A673 (cell line): Measurements from ENCODE around the gene ATP13A1. TPM values are rescaled to one million over a fixed set of nuclear protein-coding genes. Genes with fewer than 3 reads are reported as not detected.
"Not testable (repeated sequence)": the region's sequence is repeated elsewhere in the genome, so short reads cannot be mapped to it uniquely, and the experiment has no call there.

ENCODE experiments used
- BruUV-seq: library from RNA; stranded (reverse); fragments of 400-500 nt; replicated peaks from 2 replicates; lab custom pipeline; 2021; lab: Mats Ljungman, UMichigan
- CTCF ChIA-PET: fragments of 300-600 bp; sonication (Branson Sonifier 250); formaldehyde crosslinking; loops from one replicate; lab custom pipeline; 2022; ENCODE audit warnings: antibody characterized with exemption; lab: Charles Lee
- POLR2A ChIA-PET: fragments of 300-600 bp; sonication (Branson Sonifier 250); formaldehyde crosslinking; loops from one replicate; lab custom pipeline; 2022; ENCODE audit warnings: antibody characterized with exemption; ENCODE audit not compliant: low non-redundant PET; lab: Charles Lee
- DNase-seq: peaks from one replicate; pipeline ENCODE4 v3.0.0-alpha.2; 2015; ENCODE audit warnings: low spot score
- H3K27ac ChIP-seq: fragments of 200-600 bp; sonication (generic); 2 replicates; pipeline ENCODE4 v1.5.1; 2016; ENCODE audit warnings: mixed run types, low read depth, mild to moderate bottlenecking, mixed read lengths, antibody characterized with exemption, low read length; ENCODE audit not compliant: poor library complexity, severe bottlenecking
- H3K27me3 ChIP-seq: fragments of 200-600 bp; sonication (generic); replicated peaks from 2 replicates; pipeline ENCODE4 v1.6.1; 2017; ENCODE audit warnings: mixed run types, low read depth, mild to moderate bottlenecking, mixed read lengths, antibody characterized with exemption, low read length; ENCODE audit not compliant: insufficient read depth, poor library complexity
- H3K36me3 ChIP-seq: fragments of 200-600 bp; sonication (generic); 2 replicates; pipeline ENCODE4 v1.6.1; 2016; ENCODE audit warnings: mixed run types, mild to moderate bottlenecking, mixed read lengths, antibody characterized with exemption, low read length; ENCODE audit not compliant: insufficient read depth, poor library complexity, severe bottlenecking
- H3K4me1 ChIP-seq: fragments of 200-600 bp; sonication (generic); 2 replicates; pipeline ENCODE4 v1.6.1; 2017; ENCODE audit warnings: mixed run types, mild to moderate bottlenecking, mixed read lengths, antibody characterized with exemption, low read length; ENCODE audit not compliant: insufficient read depth, poor library complexity, severe bottlenecking
- H3K4me3 ChIP-seq: fragments of 200-600 bp; sonication (generic); 2 replicates; pipeline ENCODE4 v1.5.1; 2016; ENCODE audit warnings: low read depth, mixed run types, mild to moderate bottlenecking, mixed read lengths, low read length; ENCODE audit not compliant: poor library complexity, severe bottlenecking
- H3K9me3 ChIP-seq: fragments of 200-600 bp; sonication (generic); 2 replicates; pipeline ENCODE4 v1.6.1; 2016; ENCODE audit warnings: mixed run types, low read depth, mild to moderate bottlenecking, mixed read lengths, antibody characterized with exemption, low read length; ENCODE audit not compliant: poor library complexity, severe bottlenecking
- CTCF ChIP-seq: fragments of 300-800, 200-600 bp; sonication (generic); conservative IDR thresholded peaks from 2 replicates; pipeline ENCODE4 v1.5.1; 2017; ENCODE audit warnings: low read depth, mild to moderate bottlenecking, antibody characterized with exemption, low read length, moderate library complexity, mixed read lengths
- EZH2 ChIP-seq: fragments of 200-600 bp; sonication (generic); IDR thresholded peaks from 2 replicates; pipeline ENCODE4 v1.6.1; 2017; ENCODE audit warnings: borderline replicate concordance, low read depth, mild to moderate bottlenecking, mixed read lengths, antibody characterized with exemption, low read length; ENCODE audit not compliant: poor library complexity, severe bottlenecking
- intact Hi-C: fragments of 100-400 bp; cut with micrococcal nuclease; formaldehyde crosslinking; loops from one replicate; pipeline ENCODE4 v1.10.0; 2022; ENCODE audit not compliant: unreplicated experiment
- total RNA-seq: library from RNA; stranded (reverse); gene quantifications from 2 replicates; pipeline ENCODE4 v1.2.3, GENCODE V29; 2021

The ATP13A1 gene
- total RNA-seq, 1 experiment from 2014 or later: 94.4 TPM

- BruUV-seq: no TSS peak
- POLR2A ChIA-PET: no interaction called here
- DNase-seq: no peak
Observed at GRCh38 chr19:19615086-19615485, 48.4 kb downstream of the ATP13A1 start.

GRCh38 chr19:19613506-19613905 lies 50.0 kb downstream of the ATP13A1 start:
- Histone ChIP-seq H3K9me3 (no peaks in the 10 kb centered on the region), H3K27me3 (no peaks in the 10 kb centered on the region), H3K27ac (no peak overlapping the region), H3K4me3 (no peak overlapping the region), H3K36me3 (no peaks in the 10 kb centered on the region), H3K4me1 (no peaks in the 10 kb centered on the region)
- CTCF ChIA-PET: interaction anchor here (0.7 kb wide), 1 partner anchor 14 kb away, joined by 8 read pairs; no protein-coding TSS in a partner anchor
- no TSS peak for BruUV-seq
- POLR2A ChIA-PET: no interaction called here
- intact Hi-C loops: no loop called here
- TF ChIP-seq EZH2 (no peak), CTCF (no peak)
- DNase-seq: no peak

More at GRCh38 chr19:19615086-19615485, 48.4 kb downstream of the ATP13A1 start:
- TF ChIP-seq CTCF (no peak), EZH2 (no peak)
- no peaks in the 10 kb centered on the region for H3K9me3 ChIP-seq
- intact Hi-C loops: no loop called here
- H3K27ac ChIP-seq: no peak overlapping the region
- CTCF ChIA-PET: no interaction called here
- H3K4me3 ChIP-seq: no peak overlapping the region
- peaks cover 7% of the 10 kb centered on the region for H3K4me1 ChIP-seq
- H3K36me3 ChIP-seq: no peaks in the 10 kb centered on the region
- no peaks in the 10 kb centered on the region for H3K27me3 ChIP-seq

- no peaks in the 10 kb centered on the region for H3K27me3 ChIP-seq
- TF ChIP-seq EZH2 (no peak), CTCF (no peak)
- no peaks in the 10 kb centered on the region for H3K36me3 ChIP-seq
- ChIA-PET CTCF (no interaction called here), POLR2A (no interaction called here)
- no peak overlapping the region for H3K27ac ChIP-seq
- H3K9me3 ChIP-seq: no peaks in the 10 kb centered on the region
- no peak overlapping the region for H3K4me3 ChIP-seq
- intact Hi-C loops: no loop called here
- no peak for DNase-seq
- H3K4me1 ChIP-seq: no peaks in the 10 kb centered on the region
- no TSS peak for BruUV-seq
Observed at GRCh38 chr19:19610376-19611202, 52.9 kb downstream of the ATP13A1 start.

- POLR2A ChIA-PET, BruUV-seq, CTCF ChIA-PET, H3K9me3 ChIP-seq, H3K27ac ChIP-seq, H3K4me3 ChIP-seq, DNase-seq, H3K4me1 ChIP-seq, H3K36me3 ChIP-seq, H3K27me3 ChIP-seq, intact Hi-C loops: not testable (repeated sequence)
Observed at GRCh38 chr19:19606686-19607085, 56.8 kb downstream of the ATP13A1 start.
